Stomach (tissue), 4 donors: ENCODE results near the gene TUBAL3.

Source experiments
- CTCF ChIP-seq, 7 experiments: fragments of 450-650 bp in 4 of 7; fragments of 200-600 bp in 3 of 7; sonication (generic) in 3 of 7; IDR thresholded peaks; one replicate each; pipeline ENCODE4 v1.5.1; 2016 to 2019; ENCODE audit warnings: antibody characterized with exemption in 7 of 7, control low read depth in 2 of 7, mild to moderate bottlenecking in 1 of 7
- EP300 ChIP-seq: sonication (generic); formaldehyde crosslinking; IDR thresholded peaks from one replicate; pipeline ENCODE4 v1.6.1; 2017; ENCODE audit warnings: antibody characterized with exemption
- POLR2A ChIP-seq, 4 donors: fragments of 450-650 bp; IDR thresholded peaks; one replicate each; pipeline ENCODE4 v1.6.1; 2016; ENCODE audit warnings: antibody characterized with exemption in 4 of 4, control low read depth in 2 of 4, mild to moderate bottlenecking in 1 of 4, moderate library complexity in 1 of 4
- POLR2AphosphoS5 ChIP-seq, 3 donors: sonication (generic); formaldehyde crosslinking; IDR thresholded peaks; one replicate each; pipeline ENCODE4 v1.6.1; 2016; ENCODE audit warnings: antibody characterized with exemption in 3 of 3

- no peak for TF ChIP-seq CTCF (IDR thresholded peaks at IDR 0.05)
- no peak for TF ChIP-seq POLR2AphosphoS5 (IDR thresholded peaks at IDR 0.05)
- TF ChIP-seq POLR2A (IDR thresholded peaks at IDR 0.05) = no peak
- TF ChIP-seq EP300 = no peak
These were observed 28.2 kb downstream of the TUBAL3 start for GRCh38 chr10:5376450-5376849.
